CD4-positive, alpha-beta T cell treated with Interleukin-6 at 100 ng/mL for 8 hours (primary cell): ENCODE measurements around the gene SATB1.

Source experiments
- DNase-seq: peaks from one replicate; pipeline ENCODE4 v3.0.0-alpha.2; 2020; ENCODE audit warnings: mixed read lengths, low spot score

The SATB1 gene

DNA sequence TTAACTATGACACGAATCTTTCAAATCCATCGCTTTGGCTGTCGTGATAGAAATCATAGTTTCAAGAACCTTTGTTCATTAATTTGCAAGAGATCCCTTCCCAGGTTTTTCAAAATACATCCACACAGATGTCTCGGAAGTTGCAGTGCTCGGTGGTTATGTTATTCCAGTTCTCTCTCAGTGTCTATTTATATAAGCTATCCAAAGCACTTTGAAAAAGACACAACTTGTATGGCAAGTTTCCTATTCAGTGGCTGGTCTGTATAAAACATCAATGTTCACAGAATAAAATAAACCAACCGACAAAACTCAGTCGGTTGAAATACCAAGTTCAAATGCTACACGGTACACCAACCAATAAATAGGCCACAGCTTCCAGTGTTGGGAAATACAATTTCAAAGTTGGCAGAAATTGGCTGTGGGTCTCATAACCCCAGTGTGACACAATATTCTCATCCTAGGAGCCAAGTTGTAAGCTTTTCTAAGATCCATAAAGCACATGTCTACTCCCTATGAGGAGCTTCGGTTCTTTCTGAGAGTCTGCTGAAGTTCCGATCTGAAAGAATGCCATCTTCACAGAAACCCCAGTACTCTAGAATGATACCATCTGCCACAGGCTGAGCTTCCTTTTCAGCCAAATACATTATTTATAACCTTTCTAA, 23.7 kb downstream of the SATB1 start:
- no peak for DNase-seq

DNA sequence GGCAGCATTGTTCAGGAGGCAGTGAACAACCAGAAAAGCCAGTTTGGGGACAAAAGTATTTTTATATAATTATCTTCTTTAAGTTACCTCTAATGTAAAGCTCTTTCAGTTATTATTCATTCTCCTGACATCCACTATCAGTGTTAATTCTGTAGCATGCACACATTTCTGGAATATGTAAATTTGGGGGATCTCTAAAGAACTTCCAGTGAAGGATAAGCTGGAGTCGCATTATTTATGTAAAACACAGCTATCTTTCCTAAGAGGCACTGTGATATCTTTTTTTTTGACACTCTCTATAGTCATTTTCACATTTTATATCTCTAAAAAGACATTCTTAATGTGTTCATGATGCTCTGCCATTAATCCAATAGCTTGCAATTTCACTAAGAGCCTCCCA, 26.7 kb downstream of the SATB1 start:
- DNase-seq: no peak

DNA sequence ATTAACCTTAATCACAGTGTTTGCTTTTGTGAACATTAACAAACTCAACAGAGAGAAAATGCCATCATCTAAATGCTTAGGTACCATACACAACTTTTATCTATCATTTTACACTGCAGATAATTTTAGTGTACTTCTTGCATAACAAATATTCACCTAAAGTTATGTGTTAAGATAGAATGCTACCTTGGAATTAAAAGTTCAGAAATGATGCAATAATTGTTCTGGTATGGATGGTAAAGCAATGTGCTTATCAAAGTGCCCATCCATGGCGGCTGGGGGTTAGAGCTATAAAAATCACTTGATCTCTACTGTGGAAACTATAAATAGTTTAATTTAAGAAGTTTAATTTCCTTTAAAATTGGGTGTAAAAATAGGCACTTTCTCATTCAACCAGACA, 28.7 kb downstream of the SATB1 start:
- no peak for DNase-seq

DNA sequence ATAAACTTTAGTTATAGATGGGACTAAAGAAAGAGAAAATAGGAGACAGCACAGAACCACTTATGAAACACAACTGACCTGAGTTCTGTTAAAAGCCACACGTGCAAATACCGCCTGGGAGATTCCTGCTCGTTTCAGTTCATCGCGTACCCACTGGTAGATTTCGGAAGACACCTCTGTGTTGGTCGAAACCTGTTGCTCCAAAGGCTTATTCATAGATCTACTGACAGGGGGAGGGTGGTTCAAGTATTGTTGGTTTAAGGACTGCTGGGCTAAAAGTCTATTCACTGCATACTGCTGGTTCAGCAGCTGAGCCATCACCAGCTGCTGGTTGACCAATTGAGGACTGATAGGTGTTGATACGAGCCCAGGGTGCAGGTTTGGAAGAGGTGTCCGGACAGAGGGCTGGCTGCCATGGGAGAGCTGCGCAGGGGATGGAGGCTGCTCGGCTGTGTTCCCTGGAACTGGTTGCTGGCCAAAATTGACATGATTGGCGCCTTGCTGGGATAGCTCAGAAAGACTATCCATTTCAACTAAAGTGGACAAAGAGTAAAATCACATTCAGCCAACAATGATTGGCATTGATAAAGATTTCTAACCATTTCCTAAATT, 30.6 kb downstream of the SATB1 start:
- DNase-seq: no peak

DNA sequence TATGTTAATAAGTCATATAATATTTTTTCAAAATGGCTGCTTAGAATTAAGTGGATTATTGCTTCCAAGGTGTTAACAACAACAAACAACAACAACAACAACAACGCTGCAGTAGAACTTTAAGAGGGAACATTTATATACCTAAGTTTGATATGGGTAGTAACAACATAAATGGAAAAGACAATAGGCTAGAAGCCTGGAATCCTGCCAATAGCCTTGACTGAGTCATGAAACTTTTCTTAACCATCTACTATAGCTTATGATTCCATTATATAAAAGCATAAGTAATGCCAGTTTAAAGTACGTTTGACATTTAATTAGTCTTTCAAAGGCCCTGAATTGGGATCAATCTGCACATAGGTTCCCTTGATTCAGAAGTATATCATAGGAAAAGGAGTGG, 31.2 kb downstream of the SATB1 start:
- no peak for DNase-seq

DNA sequence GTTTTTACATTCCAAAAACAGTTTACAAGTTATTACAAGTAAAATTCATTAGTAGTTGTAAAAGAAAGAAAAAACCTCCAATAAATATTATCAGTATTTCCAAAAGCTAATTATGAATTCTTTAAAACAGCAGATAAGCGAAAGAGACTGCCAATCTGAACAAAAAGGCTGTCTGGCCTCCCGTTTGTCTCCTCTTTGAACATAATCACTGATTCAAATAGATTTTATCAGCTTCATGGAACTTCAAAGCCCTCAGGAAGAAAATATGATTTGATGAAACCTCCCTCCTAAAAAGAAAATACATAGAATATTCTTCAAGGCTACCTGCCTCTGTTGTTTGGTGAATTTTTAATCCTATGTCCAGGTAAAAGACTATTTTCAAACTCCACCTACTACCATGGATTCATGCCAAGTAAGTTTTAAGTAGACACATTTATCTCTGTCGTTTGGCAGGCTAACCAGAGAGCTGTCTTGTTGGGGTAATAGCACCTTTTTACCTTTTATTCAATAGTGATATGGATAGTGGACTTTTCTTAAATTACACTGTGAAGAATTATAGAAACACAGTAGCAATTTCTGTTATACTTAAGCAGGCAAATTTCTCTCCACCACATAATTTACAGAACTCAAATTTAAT, 35.0 kb downstream of the SATB1 start:
- no peak for DNase-seq

DNA sequence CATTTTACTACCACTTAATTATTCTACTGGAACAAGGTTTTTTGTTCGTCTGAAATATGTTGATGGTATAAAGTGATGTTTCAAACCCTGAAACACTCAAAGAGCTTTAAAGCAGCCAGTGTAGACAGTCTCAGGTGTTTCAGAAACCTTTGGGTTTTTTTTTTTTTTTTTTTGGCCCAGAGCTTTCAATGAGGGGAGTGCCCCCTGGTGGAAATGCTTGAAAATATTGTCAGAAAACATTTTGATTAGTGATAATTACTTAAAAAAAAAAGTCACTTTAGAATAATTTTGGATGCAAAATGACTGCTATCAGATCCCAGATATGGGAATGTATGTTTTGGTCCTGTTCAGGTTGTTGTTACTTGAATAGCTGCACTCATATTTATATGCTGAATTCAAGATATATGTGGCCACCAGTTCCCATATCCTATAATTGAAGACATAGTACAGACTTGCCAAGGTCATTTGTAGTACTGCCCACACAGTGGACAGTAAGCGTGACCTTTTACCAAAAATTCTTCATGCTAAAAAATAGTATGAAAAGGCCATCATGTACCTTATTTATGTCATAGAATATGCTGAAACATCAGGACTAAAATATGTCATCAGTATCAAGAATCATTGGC, 35.9 kb downstream of the SATB1 start:
- DNase-seq: peak; percentile 37

DNA sequence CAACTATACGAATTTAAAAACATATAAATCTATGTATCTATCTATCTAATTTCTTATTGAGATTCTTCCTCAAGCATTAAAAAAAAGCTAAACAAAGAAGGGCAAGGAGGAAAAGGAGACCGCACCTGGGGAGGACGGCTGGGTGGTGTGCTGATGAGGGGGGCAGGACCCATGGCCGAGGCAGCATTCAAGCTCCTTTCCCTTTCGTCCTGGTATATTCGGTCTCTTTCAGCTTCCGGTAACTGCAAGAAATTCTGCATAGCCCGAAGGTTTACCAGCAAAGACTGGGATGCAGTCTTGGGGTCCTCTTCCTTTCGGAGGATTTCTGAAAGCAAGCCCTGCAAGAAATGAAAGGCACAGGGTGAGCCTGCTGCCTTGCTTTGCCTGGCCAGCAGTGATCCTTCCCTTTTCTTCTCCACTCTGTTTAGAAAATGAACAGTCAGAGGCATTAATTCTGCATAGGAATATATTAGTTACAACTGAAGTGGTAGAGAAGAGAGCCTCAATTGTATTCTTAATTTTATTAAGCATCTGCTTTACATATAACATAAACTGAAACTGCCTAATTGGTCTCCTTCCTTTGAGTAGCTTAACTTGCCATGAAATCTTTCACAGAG, 38.8 kb downstream of the SATB1 start:
- DNase-seq: no peak

DNA sequence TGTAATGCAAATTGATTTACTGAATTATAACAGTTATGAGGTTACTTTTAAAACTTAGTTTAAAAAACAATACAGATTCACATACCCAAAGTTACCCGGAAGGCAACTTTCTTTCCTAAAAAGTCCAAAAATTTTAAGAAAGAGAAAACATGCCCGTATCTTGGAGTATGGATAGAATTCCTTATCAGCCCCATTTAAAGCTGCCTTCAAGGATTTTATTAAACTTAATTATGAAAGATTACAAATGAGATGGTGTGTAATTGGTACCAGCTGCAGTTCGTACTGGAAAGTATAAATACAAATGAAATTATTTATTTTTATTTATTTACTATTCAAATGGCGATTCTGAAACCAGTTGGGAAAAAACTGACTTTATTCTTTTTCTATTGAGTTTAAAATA, 39.4 kb downstream of the SATB1 start:
- no peak for DNase-seq

DNA sequence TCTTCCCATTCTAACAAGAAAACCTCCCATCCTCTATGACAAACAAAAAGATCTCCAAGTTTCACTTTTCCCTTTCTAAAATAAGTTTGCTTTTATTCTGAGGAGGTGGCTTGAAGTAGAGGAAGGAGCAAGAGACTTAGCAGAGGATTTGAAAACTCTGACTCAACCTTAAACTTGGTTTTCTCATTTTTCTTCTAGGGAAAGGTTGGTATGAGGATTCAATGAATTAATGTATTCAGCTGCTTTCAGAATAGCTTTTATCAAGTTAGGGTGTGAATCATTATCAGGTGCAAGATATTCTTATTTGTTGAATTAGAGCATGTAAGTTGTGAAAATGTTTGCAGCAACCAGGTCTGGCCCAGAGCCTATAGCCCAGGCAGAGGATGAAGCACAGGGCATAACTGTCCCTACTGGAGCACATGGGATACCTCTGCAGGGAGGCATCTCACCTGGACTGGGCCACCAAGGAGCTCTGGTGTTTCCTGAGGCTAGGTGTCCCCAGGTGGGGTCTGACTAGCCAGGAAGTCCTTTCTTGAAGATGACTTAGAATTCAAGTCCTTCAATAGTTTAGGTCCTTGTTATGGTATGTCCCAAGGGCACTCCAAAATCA, 42.3 kb downstream of the SATB1 start:
- DNase-seq: no peak

DNA sequence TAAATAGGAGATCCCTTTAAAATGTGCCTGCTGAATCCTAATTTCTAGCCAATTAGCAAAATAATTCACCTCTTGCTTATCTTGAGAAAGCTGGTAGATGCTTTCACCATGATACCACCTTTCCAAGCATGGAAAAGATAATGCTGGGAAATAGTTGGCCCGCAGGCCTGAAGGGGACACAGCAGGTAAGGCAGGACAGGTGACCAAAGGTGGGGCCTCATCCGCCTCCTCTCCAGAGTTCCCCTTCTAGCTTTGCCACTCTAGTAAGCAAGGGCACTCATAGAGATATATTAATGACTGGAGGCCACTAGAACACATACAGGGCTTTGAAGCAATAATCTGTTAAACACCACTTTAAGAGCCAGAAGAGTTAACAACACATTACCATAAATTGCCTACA, 45.5 kb downstream of the SATB1 start:
- DNase-seq: no peak

DNA sequence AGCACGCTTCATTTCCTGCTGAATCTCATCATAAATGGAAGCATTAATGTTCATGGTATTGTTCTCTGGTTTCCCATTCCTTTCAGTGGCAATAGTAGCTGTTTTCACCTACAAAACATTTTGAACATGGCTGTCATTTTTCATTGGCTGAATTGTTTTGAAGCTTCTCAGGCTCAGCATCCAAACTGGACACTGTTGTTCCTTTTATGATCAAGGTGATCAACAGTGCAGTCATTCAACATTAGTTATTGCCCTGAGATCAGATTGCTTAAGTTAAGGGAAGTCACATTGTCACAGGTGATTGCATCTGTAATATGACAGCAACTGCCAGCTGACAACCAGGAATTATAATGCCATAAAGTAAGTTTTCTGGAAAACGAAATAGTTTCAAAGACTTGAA, 46.9 kb downstream of the SATB1 start:
- DNase-seq: no peak

DNA sequence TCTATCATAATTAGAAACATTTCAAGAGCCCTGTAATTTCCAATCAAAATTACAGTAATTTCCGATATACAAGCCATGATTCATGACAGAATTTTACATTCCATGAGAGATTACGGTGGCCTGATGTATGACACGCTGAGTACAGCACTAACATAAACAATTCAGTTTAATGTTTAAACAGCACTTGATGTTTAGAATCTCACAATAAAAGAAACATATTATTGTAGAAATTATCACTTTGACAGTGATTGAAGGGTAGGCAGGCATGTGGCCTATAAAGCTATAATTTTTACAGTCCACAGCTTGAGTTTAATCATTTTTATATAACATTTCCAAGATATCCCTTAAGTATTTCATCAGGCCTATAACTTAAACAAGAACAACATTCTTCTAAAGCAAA, 48.5 kb downstream of the SATB1 start:
- DNase-seq: no peak

DNA sequence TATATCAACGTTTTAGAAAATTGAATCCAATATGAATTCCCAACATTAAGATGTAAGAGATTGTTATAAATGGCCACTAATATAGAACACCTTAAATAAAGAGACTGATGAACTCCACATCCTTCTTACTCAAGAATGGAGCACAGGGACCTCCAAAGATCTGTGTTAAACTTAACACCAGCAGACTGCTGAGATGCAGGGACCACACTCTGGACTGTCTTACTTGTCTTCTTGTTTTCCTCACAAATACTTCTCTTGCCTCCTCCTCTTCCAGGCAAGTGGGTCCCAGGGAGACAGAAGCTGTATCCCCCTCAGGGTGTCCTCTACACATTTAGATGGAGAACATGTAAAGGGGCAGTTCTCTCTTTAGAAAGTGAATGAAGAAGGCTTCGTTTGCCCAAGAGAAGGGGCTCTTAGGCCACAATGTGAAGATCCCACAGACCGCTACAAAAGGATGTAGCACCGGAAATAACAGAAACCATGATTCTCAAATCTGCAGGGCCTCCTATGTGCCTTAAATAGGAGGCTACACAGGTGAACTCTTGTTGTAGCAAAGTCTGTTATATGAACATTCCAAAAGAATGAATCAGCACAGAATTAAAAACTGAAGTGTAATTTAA, 52.2 kb downstream of the SATB1 start:
- DNase-seq: peak; percentile 26

DNA sequence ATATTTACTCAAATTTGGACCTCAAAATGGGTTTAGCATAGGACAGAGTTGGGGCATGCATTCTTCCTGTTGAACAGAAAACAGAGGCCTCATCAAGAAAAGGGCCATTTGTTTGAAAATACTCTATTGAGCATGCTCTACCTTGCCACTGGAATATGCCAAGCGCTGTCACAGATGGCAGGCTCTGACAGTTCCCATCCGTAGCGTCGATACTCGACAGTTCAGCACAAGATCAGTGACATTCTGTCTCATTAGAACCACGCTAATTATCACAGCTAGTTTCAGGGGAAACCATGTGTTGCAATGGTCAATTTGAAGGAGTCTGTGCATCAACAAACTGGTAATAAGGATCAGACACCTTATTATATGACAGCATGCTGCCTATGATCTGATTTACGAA, 54.5 kb downstream of the SATB1 start:
- no peak for DNase-seq

DNA sequence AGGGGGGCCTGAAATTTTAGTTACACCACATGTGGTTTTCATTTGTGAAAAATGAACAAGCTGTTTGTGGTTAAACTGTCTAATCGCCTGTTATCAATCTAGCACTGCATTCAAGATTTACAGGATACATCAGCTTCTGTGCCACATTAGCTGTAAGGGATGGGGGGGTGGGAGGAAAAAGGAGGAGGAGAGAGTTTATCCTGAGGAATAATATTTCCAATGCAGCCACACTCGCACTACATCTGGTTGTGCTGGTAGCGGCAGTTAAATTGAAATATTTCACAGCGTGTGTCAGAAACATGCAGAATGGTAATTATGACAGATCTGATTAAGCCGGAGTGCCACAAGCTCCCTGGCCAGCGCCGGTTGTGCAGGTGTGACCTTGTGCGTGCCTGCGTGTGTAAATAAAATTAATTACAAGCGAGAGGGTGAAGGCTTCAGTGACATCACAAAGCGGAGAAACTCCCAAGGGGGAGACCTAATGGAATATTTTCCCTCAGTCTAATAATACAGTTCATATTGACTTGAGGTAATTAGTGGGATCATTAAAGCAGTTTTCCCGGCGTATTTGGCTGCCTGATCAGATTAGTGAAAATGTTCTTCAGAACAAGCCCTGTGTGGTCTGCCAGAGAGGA, 55.5 kb downstream of the SATB1 start:
- DNase-seq: no peak

DNA sequence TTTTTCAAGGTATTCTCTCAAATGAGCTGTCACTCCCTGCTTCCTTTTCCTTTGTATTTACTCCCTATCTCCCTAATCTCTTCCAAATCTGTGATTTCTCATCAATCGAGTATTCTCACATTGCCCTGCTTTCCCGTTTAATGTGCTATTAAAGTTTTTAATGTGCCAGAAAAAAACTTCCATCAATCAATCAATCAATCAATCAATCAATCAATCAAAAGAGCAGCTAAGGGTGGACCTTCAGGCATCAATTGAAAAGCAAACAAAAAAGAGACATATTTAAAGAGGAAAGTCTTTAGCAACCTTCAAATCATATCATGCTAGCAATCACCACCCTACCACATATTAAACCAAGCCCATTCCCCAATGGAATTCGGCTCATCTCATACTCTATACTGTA, 58.9 kb downstream of the SATB1 start:
- no peak for DNase-seq

DNA sequence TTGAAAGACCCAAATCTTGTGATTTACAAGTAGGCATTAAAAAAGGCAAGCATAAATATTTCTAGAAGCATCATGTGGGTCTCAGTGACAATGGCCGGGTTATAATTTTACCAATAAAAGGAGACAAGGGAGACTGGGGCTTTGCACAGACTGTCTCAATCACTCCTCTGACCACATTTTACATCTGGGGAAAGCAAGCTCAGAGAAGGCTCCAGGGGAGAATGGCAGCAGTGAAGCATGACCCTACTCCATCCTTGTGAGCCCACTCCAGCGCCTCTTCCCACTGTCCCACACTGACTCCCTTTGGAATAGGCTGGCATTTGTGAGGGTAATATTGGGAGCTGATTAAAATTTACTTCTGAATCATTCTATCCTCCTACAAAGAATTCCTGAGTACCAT, 61.8 kb downstream of the SATB1 start:
- DNase-seq: no peak

DNA sequence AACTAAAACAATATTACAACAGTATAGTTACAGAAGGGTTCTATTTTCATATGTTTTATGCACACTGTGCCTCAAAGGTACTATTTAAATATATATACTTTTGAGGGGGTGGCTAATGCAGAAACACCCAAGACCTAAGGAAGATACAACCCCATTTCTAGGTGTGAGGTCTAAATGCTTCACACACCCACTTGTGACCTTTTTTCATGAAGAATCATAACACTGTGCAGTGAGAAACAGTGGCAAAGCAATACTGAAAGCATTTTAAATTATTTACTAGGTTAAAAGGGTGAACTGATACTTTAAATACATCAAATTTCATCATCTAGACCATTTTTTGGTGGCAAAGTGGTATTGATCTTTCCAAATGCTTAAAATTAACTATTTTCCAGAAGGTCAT, 67.4 kb downstream of the SATB1 start:
- no peak for DNase-seq

DNA sequence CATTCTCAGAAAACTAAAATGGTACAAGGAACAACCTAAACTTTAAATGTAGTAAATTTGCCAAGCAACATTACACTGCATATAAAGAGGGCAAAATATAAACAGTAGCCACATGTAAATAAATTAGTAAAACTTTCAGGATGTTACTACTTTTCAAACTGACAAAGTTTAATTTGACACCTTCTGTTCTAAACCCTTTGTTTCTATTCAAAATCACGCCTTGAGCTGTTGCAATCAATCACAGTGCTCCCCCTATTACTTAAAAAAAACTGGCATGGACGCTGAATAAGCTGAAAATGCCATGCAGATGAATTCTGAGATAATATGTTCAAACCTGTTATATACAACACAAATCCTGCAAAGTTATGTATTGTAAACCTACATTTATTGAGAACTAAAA, 69.3 kb downstream of the SATB1 start:
- DNase-seq: no peak

DNA sequence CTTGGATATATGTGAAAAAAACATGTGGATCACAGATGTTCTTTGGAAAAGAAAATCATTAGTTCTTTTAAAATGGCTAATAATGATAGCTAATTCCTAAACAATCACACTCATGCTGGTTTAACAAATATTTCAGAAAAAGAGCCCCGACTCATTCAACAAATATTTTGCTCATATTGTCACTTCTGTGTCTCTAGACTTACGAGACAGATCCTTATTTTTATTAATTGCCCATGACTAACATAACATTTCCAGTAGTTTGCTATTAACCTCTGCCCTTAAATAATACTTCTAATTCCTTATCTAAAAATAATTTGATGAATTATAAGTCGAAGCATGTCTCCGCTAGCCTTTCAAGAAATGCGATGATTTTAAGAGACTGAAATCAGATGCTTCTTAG, 70.4 kb downstream of the SATB1 start:
- no peak for DNase-seq
